NCI-H524 treated with DMSO at 0.1 percent for 48 hours (cell line): ENCODE data around the gene POLR1C.
"Not testable (repeated sequence)": the region's sequence is repeated elsewhere in the genome, so short reads cannot be mapped to it uniquely, and the experiment has no call there.

ENCODE experiments used
- DNase-seq: peaks from one replicate; lab custom pipeline; 2025; lab: John Stamatoyannopoulos, UW

Gene POLR1C, protein sequence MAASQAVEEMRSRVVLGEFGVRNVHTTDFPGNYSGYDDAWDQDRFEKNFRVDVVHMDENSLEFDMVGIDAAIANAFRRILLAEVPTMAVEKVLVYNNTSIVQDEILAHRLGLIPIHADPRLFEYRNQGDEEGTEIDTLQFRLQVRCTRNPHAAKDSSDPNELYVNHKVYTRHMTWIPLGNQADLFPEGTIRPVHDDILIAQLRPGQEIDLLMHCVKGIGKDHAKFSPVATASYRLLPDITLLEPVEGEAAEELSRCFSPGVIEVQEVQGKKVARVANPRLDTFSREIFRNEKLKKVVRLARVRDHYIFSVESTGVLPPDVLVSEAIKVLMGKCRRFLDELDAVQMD

DNA sequence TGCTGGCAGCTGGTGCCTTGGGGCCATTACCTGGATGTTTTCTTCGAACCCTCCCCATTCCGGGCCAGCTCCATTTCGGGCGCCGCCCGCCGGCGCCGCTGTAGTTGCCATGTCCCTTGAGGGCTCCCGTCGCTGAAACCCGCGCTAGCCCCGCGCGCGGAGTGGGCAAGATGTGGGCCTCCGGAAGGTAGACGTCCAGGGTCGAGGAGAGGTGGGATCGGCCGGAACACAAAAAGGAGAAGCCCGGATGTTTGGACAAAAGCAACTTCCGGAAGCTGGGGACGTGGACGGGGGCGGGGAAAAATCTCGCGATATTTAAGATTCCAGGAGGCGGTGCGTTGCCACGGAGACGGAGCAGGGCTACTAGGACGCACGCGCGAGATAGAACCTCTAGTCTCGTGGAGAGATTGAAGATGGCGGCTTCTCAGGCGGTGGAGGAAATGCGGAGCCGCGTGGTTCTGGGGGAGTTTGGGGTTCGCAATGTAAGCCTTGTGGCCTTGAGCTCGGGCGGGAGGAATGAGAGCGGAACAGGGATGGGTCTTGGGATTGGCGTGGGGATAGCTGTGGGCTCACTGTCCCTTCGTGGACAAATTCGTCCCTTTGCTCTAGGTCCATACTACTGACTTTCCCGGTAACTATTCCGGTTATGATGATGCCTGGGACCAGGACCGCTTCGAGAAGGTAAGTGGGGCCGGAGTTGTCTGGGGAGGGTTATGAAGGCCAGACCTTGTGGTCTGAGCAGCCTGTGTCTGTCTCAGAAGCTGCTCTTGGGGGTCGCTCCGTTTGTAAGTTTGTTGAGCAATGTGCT is at the start of gene POLR1C, which contains the start of gene YIPF3:
POLR1C (plus strand) TSS at position 393 of the 808 bp plus-strand sequence; CDS start at position 414, 21 bp downstream.
YIPF3 (minus strand) TSS at position 230 of the 808 bp plus-strand sequence; CDS start at position 111, 119 bp downstream.
- peak; percentile 92 for DNase-seq

DNA sequence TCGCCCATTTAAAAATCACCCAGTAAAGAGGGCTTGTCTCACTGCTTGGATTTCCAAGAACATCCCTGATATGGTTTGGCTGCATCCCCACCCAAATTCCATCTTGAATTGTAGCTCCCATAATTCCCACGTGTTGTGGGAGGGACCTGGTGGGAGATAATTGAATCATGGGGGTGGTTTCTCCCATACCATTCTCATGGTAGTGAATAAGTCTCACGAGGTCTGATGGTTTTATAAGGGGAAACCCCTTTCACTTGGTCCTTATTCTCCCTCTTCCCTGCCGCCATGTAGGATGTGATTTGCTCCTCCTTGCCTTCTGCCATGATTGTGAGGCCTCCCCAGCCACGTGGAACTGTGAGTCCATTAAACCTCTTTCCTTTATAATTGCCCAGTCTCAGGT is 49.6 kb upstream of the POLR1C start:
- DNase-seq: not testable (repeated sequence)

DNA sequence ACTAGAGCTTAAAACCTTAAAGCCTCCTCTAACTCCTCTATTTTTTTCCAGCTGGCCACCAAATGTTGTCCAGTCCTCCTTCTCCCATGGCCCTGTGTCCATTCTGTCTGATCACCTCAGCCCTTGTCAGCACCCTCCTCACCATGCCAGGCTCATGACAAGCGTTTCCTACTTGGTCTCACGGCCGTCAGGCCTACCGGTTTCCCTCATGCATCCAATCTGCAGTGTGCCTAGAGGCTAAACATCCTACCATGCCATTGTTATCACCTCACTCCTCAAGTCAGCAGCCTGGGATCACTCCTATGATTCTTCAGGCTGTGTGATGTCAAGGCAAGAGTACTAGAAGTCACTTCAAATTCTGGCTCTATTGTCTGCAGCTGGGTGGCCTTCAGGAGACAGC is 49.1 kb upstream of the POLR1C start:
- no peak for DNase-seq

DNA sequence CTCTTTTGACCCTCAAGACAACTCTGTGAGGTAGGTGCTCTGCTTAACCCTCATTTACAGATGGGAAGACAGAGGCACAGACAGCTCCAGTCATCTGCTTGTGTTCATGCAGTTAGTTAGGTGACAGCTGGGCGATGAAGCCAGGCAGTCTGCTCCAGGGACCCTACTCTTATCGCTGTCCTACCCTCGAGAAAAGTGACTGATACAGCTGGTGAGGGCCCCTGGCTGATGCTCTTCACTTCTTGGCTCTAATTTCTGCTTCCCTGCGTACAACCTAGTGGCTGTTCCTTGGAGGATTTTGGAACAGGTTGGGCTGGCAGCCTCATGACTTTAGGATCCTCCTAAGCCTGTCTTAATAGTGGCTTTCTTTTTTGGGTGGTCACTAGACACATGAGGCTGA is 48.6 kb upstream of the POLR1C start:
- peak; percentile 41 for DNase-seq

DNA sequence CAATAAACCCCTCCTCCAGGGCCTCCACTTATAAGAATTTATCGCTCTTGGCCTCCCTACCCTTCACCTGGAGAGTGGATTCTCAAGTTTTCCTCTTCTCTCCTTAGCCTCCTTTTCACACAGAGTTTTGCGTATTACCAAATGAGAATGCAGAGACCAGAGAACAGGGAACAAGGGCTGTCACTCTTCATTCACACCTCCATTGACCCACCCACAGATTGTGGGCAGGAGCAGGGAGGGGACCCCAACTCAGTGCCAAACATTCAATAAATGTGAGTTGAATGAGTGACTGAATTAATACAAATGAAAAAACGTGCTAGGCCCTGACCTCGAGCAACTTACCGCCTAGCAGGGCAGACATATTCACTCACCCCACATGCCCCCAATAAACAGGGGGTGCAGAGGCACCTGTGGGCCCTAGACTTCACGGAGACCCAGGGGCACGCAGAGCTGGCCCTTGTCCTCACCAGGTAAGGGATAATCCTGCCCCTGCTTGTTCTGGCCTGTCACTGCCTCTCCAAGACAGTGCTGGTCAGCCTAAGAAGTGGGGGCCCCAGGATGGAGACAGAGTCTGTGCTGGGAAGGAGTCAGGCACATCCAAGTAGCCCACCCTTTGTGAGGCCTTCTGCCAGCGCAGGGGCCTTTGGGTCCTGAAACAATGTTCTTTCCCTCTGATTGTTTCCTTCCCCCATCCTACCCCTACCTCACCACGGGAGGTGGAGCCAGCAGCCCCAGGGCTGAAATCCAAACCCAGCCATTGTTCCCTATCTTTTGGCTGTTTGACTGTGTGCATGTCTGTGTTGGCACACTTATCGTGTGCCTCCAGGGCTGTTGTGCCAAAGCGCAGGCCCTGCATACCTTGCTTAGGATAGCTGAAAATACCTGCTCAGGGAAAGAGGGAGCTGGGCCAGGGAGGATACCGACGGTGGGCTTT is 47.9 kb upstream of the POLR1C start:
- DNase-seq: no peak

DNA sequence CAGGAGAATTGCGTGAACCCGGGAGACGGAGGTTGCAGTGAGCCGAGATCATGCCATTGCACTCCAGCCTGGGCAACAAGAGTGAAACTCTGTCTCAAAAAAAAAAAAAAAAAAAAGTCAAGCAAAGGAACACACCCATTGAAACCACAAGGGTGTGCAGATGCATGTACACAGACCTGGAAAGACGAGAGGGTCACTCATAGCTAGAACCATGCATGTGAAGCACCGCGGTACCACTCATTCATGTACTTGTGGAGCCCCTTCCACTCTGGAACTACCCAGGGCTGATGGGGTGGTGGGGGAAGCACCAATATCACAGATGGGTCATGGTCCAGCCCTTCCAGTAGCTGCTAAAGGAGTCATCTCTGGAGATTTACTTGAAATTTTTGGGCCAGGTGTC is 46.9 kb upstream of the POLR1C start:
- no peak for DNase-seq

DNA sequence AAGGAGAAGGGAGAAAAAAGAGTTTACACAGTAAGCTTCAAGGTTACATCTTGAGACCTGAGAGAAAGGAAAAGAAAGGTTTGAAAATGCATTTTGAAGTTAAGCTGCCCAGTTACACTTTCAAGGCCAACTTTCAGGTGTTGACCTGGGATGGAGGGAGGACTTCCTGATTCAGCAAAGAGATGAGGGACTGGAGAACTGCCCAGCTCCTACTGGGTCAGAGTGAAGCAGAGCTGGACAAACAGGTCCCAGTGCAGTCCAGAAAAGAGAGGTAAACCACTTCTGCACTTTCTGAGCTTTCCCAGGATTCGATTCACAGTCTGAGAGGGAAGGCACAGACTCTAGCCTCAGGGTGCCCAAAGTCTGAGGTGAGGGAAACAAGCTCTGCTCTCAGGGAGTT is 45.5 kb upstream of the POLR1C start:
- DNase-seq: no peak

DNA sequence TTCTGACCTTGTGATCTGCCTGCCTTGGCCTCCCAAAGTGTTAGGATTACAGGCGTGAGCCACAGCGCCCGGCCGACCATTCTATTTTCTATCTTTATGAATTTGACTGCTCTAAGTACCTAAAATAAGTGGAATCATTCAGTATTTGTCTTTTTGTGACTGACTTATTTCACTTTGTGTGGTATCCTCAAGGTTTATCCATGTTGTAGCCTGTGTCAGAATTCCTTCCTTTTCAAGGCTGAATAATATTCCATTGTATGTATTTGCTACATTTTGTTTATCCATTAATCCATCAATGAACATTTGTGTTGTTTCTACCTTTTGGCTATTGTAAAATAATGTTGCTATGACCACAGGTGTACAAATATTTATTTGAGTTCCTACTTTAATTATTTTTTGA is 44.4 kb upstream of the POLR1C start:
- no peak for DNase-seq

DNA sequence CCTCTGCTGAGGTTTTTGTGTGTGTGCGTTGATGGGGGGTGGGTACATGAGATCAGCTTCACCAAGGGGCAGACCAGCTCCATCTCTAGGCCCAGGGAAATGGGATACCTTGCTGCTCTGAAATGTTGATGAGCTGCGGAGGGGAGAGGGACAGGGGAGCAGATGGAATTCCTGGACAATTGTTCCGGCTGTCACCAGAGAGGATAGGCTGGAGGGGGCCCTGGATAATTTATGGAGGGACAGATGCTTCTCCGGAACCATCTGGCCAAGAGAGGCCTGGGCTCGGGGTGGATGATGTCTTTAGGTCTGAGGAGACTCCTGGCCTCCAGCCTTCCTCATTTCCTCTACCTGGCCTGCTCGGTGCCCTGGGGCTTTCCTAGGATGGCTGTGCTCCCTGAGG is 41.4 kb upstream of the POLR1C start:
- DNase-seq: peak; percentile 94

DNA sequence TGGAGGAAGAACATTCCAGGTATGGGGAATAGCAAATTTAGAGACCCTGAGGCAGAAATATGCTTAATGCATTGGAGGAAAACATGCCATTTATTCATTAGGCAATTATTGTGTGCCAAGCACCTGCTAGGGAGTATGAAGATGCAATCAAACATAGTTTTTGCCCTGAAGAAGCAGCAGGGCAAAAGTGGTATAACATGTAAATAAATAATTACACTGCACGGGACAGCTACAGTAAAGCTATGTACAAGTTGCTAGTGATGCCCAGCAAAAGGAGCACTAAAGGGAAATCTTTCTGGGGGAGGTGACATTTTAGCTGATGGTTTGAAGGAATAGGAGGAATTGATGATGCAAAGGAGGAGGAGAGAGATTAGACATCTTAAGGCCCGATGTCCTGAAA is 40.1 kb upstream of the POLR1C start:
- DNase-seq: no peak

DNA sequence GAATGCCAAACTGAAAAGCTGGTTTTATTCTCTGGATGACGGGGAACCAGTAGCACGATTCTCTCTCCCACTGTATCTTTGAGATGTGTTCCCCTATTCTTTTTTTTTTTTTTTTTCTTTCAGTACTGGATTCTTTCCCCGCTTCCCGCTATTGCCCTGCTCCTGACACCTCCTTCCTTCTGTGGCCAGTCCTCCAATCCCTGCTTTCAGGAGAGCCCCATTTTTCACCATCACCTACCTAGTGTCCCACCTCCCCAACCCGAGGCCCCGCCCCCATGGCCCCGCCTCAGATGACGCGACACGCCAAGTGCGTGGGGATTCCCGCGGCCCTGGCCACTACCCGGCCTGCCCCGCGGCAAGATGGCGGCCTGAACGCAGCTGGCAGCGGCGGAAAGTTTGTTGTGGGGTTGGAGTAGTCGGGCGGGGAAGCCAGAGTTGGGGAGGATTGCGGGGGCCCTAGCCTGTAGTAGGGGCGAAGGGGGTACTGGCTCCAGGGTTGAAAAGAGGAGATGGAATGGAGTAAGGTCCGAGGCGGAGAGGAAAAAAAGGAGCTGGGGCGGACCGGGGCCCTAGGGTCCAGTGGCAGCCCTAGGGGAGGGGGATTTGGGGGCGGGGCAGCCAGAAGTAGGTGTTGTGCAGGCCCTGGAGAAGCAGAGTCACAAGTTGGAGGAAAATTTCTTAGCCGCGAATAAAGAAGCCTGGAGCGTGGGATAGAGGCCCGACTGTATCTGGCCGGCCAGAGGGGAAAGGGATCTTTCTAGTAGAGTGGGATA is 39.5 kb upstream of the POLR1C start, which contains the start of gene TJAP1:
TJAP1 (plus strand) TSS at position 336 of the 773 bp plus-strand sequence. CDS start 21,432 bp downstream, outside the sequence.
- no peak for DNase-seq

DNA sequence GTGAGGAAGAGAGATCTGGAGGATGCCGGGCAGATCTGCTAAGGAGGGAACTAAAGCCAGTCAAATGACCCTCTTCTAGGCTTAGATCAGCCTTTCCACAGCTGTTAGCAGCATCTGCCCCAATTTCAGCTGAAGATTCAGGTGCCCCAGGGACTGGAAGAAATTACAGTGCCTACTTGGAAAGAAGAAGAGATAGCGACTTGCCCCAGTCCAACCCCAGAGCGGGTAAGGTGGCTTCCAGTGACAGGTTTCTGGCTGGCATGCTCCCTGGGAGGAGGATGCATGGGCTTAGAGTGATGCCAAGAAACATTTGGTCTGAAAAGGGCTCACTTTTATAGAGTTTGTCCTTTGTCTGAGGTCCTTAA is 38.9 kb upstream of the POLR1C start:
- DNase-seq: peak; percentile 48

DNA sequence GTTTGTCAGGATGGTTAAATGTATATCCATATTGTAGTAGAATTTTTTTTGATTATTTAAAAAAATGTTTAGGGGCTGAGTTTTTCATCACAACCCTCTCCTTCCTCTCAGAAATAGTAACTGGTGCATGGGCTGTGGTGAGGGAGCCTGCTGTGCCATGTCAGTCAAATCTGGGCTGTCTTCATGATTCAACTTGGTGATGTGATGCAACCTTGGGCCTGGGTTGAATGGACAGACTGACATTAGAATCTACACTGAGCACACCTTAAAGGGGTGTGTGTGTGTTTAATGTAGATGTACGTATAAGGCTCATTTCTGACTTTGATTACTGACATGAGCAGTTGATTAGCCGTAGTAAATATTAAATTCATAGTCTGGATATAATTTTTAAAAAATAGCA is 35.8 kb upstream of the POLR1C start:
- DNase-seq: no peak

DNA sequence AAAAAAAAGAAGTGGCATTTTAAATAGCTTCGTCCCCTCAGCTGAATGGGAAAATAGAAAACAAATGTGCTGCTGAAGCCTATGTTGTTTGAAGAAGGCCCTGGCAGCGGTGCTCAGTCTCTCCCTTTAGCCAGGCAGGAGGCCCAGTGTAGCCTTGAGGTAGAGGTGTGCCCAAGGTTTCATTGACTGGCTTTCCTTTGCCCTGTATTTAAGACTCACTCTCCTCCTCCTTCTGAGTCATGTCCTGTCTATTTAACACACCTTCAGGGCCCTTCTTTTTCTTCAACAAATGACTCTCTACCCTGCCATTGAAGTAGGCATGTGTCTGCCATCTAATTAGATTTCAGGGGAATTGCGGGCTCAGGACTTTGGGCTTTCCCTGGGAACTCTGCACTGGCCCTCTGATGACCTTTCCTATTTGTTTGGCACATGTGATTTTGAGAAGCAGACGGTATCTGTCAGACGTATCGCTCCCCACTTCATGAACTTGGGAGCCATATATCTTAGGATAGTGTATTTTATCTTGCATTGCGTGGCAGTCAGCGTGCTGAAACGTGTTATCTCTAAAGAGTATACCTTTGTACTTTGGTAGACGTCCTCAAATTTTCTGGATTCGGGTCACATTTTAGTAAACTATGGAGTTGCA is 35.2 kb upstream of the POLR1C start:
- DNase-seq: no peak

DNA sequence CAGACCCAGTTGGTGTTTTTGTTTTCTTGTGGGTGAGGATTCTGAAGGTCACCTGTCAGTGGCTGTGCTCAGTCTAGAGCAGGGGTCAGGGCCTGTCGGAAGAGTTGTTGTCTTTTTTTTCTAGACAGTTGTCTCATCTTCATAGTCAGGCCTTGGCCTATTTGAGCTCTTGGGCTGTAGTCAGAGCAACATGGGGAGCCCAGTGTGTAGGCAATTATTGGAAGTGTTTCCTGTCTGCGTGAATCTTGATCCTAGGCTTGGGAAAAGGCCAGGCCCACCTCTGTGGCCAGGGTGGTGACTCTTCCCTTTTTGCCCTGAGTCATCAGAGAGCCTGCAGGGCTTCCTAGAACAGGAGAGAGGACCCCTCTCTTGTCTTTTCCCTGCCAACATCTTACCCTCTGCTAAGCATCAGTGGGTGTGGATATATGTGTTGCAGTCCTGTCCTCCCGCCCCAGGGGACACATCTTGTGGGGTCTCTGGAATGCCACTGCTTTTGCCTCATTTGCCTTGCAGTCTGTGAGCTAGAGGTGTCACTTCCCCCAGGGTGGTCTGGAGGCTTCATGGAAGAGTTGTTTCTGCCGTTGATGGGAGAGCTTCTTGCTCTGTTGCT is 28.1 kb upstream of the POLR1C start:
- no peak for DNase-seq

DNA sequence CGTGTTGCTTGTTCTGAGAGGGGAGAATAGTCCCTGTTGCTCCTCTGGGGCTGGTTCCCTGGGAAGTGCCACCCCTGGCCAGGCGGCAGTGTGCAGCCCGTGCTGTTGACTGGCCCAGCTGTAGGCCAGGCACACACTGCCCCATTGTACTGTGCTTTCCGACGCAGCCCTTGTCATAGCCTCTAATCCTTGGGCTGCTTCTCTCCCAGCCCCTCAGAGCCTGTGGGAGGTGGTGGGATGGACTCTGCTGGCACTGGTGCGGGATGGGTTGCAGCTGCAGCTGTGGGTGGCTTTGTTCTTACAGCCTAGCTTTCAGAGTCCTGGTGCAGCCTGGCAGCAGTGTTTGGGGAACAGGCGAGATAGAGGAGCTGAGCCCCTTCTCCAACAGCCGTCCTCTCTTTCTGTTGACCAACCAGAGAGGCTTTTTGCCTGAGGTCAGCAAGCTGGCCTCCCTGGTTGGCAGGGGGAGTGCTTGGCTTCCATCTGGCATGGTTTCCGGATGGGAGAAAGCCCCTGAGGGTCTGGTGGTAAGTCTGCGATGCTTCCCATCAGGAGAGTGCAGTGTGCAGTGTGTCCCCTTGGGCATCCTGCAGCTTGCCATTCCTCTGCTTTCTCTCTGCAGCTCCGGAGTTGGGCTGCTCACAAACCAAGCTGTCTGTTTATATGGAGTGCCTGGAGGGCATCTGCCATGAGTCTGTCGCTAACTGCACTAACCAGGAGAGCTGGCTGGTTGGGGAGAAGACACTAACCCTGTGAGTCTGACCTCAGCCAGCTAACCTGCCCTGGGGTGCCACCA is 27.4 kb upstream of the POLR1C start:
- DNase-seq: no peak

DNA sequence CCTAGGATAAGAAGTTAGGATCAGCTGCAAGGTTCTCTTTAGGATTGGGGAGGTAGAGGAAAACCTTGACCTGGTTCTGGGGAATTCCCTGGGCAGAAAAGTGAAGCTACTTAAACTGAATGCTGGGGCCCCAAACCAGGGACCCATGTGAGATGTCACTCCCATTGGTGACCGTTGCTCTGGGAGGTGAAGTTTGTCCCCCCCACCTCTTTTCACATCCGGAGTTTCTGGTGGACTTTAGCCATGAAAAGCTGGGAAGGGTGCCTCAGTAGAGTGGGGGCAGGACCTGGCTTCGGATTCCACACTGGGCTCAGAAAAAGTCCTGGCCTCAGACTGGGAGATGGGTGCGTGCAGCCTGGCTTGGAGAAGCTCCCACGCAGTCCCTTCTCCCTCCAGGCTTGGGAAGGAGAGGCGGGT is 26.4 kb upstream of the POLR1C start:
- DNase-seq: no peak

DNA sequence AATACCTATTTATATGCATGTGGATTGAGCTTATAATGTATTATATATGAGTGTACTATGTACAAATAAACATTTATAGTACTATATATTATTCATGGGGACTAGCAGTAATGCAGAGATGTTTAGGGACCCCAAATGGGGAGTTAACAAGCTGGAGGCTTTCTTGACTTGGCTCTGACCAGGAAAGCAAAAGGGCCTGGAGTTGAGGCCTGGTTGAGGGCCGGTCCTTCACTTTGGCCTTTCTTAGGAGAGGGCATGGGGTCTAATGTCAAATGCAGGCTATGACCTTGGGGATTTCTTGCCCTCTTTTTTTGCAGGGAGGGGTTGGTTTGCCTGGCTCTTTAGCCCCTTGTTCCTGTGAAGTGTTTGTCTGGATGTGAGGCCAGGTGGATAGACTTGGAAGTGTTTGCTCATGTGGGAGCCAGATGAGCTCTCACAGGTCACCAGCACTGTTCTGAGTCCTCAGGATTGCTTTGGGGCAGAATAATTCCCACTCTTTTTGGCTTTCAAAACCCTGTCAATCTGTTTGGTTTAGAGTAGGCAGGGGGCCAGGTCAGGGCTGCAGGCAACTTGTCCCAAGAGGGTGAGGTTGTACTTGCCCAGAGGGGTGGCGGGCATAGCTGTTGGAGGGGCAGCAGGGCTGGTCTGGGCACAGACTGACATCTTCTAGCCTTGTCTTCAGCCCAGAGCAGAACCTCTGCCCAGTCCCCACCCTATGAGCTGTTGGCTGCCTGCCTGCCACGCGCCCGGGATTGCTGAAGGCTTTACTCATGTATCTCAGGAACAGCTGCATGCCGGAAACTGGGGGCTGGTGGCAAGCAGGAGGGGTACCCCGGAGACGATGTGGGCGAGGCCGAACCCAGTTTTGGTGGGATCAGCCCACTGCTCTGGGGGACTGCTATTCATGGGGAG is 24.9 kb upstream of the POLR1C start:
- no peak for DNase-seq
